Lower lobe of right lung (tissue), 2 donors: ENCODE data around the gene IL36RN. TPM values are rescaled to one million over a fixed set of nuclear protein-coding genes. Genes with fewer than 3 reads are reported as not detected.

ENCODE experiments used
- ATAC-seq, 2 donors: fragments of 200-7000 bp; cut with Tn5 transposase; one replicate each; pipeline ENCODE4 v1.9.1; 2020 to 2022; ENCODE audit warnings: mild to moderate bottlenecking in 2 of 2, moderate library complexity in 2 of 2
- DNase-seq: peaks from one replicate; pipeline ENCODE4 v3.0.0-alpha.2; 2020
- H3K27ac ChIP-seq: fragments of 200-600 bp; one replicate; pipeline ENCODE4 v1.8.0; 2022
- H3K27me3 ChIP-seq: fragments of 200-600 bp; one replicate; pipeline ENCODE4 v1.8.0; 2022; ENCODE audit warnings: low read depth
- H3K36me3 ChIP-seq: fragments of 200-600 bp; one replicate; pipeline ENCODE4 v1.8.0; 2022; ENCODE audit warnings: mild to moderate bottlenecking
- H3K4me1 ChIP-seq: fragments of 200-600 bp; one replicate; pipeline ENCODE4 v1.8.0; 2022
- H3K4me3 ChIP-seq: fragments of 200-600 bp; one replicate; pipeline ENCODE4 v1.8.0; 2022; ENCODE audit warnings: mild to moderate bottlenecking
- H3K9me3 ChIP-seq: fragments of 200-600 bp; one replicate; pipeline ENCODE4 v1.8.0; 2022
- CTCF ChIP-seq: fragments of 200-600 bp; IDR thresholded peaks from one replicate; pipeline ENCODE4 v1.8.0; 2022; ENCODE audit warnings: antibody characterized with exemption, mild to moderate bottlenecking
- intact Hi-C: fragments of 100-400 bp; cut with DNase I; formaldehyde crosslinking; loops from one replicate; pipeline ENCODE4 v1.11.0; 2022
- total RNA-seq: library from RNA; stranded (reverse); fragmentation: NEBNext Ultra II Directional; extraction: Animal tissue kit (Norgen Biotek cat#: 25700); gene quantifications from one replicate; pipeline ENCODE4 v1.2.1, GENCODE V29; 2021
- donor health status: DM: no; HTN: yes; CAD: no; lungs with severe emphysema.

The IL36RN gene
- total RNA-seq, 1 donor from 2014 or later: not detected

GRCh38 chr2:113057117-113057516 is 1.9 kb upstream of the IL36RN start:
- H3K27ac ChIP-seq: no peak overlapping the region
- DNase-seq (no peak), ATAC-seq (no peak)
- no peak for TF ChIP-seq CTCF
- intact Hi-C loops: no loop called here
- no peaks in the 10 kb centered on the region for H3K27me3 ChIP-seq
- no peak overlapping the region for H3K4me3 ChIP-seq
- H3K4me1 ChIP-seq: no peaks in the 10 kb centered on the region
- no peaks in the 10 kb centered on the region for H3K9me3 ChIP-seq
- H3K36me3 ChIP-seq: no peaks in the 10 kb centered on the region

- DNase-seq (no peak), ATAC-seq (no peak)
- no peak overlapping the region for H3K27ac ChIP-seq
- H3K9me3 ChIP-seq: no peaks in the 10 kb centered on the region
- no peak for TF ChIP-seq CTCF
- no peaks in the 10 kb centered on the region for H3K4me1 ChIP-seq
- H3K4me3 ChIP-seq: no peak overlapping the region
- H3K36me3 ChIP-seq: no peaks in the 10 kb centered on the region
- intact Hi-C loops: no loop called here
- no peaks in the 10 kb centered on the region for H3K27me3 ChIP-seq
Observed at GRCh38 chr2:113058411-113058994, 495 bp upstream of the IL36RN start.

GRCh38 chr2:113060396-113060795 is 1.4 kb downstream of the IL36RN start:
- no peaks in the 10 kb centered on the region for H3K27me3 ChIP-seq
- no peak for DNase-seq
- no peaks in the 10 kb centered on the region for H3K4me1 ChIP-seq
- no peaks in the 10 kb centered on the region for H3K36me3 ChIP-seq
- intact Hi-C loops: no loop called here
- no peak overlapping the region for H3K4me3 ChIP-seq
- no peak for TF ChIP-seq CTCF
- no peaks in the 10 kb centered on the region for H3K9me3 ChIP-seq
- ATAC-seq: no peak
- no peak overlapping the region for H3K27ac ChIP-seq

GRCh38 chr2:113060796-113061195 is 1.8 kb downstream of the IL36RN start:
- Histone ChIP-seq H3K27ac (no peak overlapping the region), H3K9me3 (no peaks in the 10 kb centered on the region), H3K27me3 (no peaks in the 10 kb centered on the region), H3K36me3 (no peaks in the 10 kb centered on the region), H3K4me1 (no peaks in the 10 kb centered on the region), H3K4me3 (no peak overlapping the region)
- intact Hi-C loops: no loop called here
- ATAC-seq: no peak
- no peak for TF ChIP-seq CTCF
- DNase-seq: no peak

- intact Hi-C loops: no loop called here
- Histone ChIP-seq H3K36me3 (no peaks in the 10 kb centered on the region), H3K27ac (no peak overlapping the region), H3K4me1 (no peaks in the 10 kb centered on the region), H3K27me3 (no peaks in the 10 kb centered on the region), H3K4me3 (no peak overlapping the region), H3K9me3 (no peaks in the 10 kb centered on the region)
- DNase-seq: no peak
- no peak for TF ChIP-seq CTCF
- ATAC-seq: no peak
Observed at GRCh38 chr2:113061241-113061640, 2.2 kb downstream of the IL36RN start.
